Ishikawa (cell line): ENCODE data around the gene FBXW11.

Experiments used
- CEBPB ChIP-seq: IDR thresholded peaks from 2 replicates; pipeline ENCODE4 v1.6.1; 2012
- CREB1 ChIP-seq: IDR thresholded peaks from 2 replicates; pipeline ENCODE4 v1.6.1; 2012; ENCODE audit warnings: low read depth
- EGR1 ChIP-seq: IDR thresholded peaks from 2 replicates; pipeline ENCODE4 v1.6.1; 2012
- EP300 ChIP-seq: IDR thresholded peaks from 2 replicates; pipeline ENCODE4 v1.6.1; 2012; ENCODE audit warnings: borderline replicate concordance
- FOXM1 ChIP-seq: IDR thresholded peaks from 2 replicates; pipeline ENCODE4 v1.6.1; 2012; ENCODE audit warnings: low read depth, borderline replicate concordance
- MAX ChIP-seq: IDR thresholded peaks from 2 replicates; pipeline ENCODE4 v1.6.1; 2012
- NFIC ChIP-seq: IDR thresholded peaks from 2 replicates; pipeline ENCODE4 v1.6.1; 2012
- RAD21 ChIP-seq: IDR thresholded peaks from 2 replicates; pipeline ENCODE4 v1.6.1; 2012; ENCODE audit warnings: low read depth
- TAF1 ChIP-seq: IDR thresholded peaks from 2 replicates; pipeline ENCODE4 v1.6.1; 2012; ENCODE audit warnings: low read depth, mild to moderate bottlenecking
- TCF12 ChIP-seq: IDR thresholded peaks from 2 replicates; pipeline ENCODE4 v1.6.1; 2012; ENCODE audit warnings: low read depth
- USF1 ChIP-seq: IDR thresholded peaks from 2 replicates; pipeline ENCODE4 v1.6.1; 2012

GRCh38 chr5:172015346-172015745 lies 8.9 kb upstream of the FBXW11 start:
- TF ChIP-seq USF1 (no peak), EP300 (no peak), MAX (no peak), CREB1 (no peak), RAD21 (no peak), TCF12 (no peak), EGR1 (no peak), TAF1 (no peak), CEBPB (no peak), NFIC (no peak), FOXM1 (no peak)
